ENCODE results near the gene COQ3. TPM values are rescaled to one million over a fixed set of nuclear protein-coding genes. Genes with fewer than 3 reads are reported as not detected.
"Not testable (repeated sequence)": the region's sequence is repeated elsewhere in the genome, so short reads cannot be mapped to it uniquely, and the experiment has no call there.

The COQ3 gene
- polyA plus RNA-seq, 2 of the 4 experiments (the other 2 are of a cell fraction), result 13.1 to 17.2 TPM

DNA sequence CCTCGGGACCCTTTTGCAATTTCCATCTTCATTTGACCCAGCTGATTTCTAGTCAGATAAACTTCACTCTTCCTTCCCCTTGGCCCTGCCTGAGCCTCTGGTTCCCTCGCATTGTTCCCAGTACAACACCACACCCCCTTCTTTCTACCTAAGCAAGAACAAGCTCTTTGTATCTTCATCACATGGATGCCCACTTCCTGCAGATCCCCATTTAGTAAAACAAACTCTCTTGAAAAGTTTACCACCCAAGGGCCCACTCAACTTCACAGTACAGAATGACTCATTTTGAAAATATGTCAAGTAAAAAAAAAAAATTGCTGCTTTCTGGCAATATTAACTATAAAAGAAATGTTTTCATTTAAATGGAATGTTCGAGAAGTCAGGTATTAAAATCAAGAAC lies 49.7 kb downstream of the COQ3 start:
- no peak for FAIRE-seq
- Histone ChIP-seq H3K4me1 (peaks cover 6% of the 10 kb centered on the region; the same call in 1 of the 3 replicates), H3K27ac (no peak overlapping the region), H3K4me3 (no peak overlapping the region), H3K4me2 (no peak overlapping the region), H3K9me3 (no peaks in the 10 kb centered on the region)
- TF ChIP-seq MYC (IDR thresholded peaks at IDR 0.05; ENCODE audit: borderline replicate concordance, low read length) (no peak), FOSL2 (IDR thresholded peaks at IDR 0.05) (no peak), FOSL2 (CRISPR knock-in tag; IDR thresholded peaks at IDR 0.05) (peak; percentile 6; the same call in 1 of the 2 replicates)
- POLR2A ChIA-PET, result no interaction called here
- CTCF ChIA-PET, result interaction anchor here (1.4 to 2.7 kb wide), 3 partner anchors 10 to 16 kb away, joined by 3 to 14 read pairs (median 5); no protein-coding TSS in a partner anchor
- ATAC-seq, result no peak
- DNase-seq (ENCODE audit: low read depth in 1 of 2, low spot score in 1 of 2), result no peak
- 64% methylated on average over 3 of the region's 3 CpGs for WGBS (ENCODE audit: missing lambda C conversion rate)

- no peak for TF ChIP-seq ZFP36 (IDR thresholded peaks at IDR 0.05; ENCODE audit: borderline replicate concordance, partially characterized antibody)
- no peak for TF ChIP-seq ELK1 (IDR thresholded peaks at IDR 0.05; ENCODE audit: low read depth, low read length)
- no peak for TF ChIP-seq BHLHE40 (IDR thresholded peaks at IDR 0.05; ENCODE audit: low read depth, low read length)
- TF ChIP-seq HOXB5 (CRISPR knock-in tag; IDR thresholded peaks at IDR 0.05), result no peak
- no peak for TF ChIP-seq HDAC2 (IDR thresholded peaks at IDR 0.05)
- TF ChIP-seq, protein P1, sequence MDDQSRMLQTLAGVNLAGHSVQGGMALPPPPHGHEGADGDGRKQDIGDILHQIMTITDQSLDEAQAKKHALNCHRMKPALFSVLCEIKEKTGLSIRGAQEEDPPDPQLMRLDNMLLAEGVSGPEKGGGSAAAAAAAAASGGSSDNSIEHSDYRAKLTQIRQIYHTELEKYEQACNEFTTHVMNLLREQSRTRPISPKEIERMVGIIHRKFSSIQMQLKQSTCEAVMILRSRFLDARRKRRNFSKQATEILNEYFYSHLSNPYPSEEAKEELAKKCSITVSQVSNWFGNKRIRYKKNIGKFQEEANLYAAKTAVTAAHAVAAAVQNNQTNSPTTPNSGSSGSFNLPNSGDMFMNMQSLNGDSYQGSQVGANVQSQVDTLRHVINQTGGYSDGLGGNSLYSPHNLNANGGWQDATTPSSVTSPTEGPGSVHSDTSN (IDR thresholded peaks at IDR 0.05), result no peak
- ATAC-seq (no peak), FAIRE-seq (no peak), DNase-seq (ENCODE audit: low read depth in 1 of 2, low spot score in 1 of 2) (no peak)
- H3K4me1 ChIP-seq, result 0 out of 3 replicates have a peak, but pooled peaks cover 6% of the 10 kb centered on the region
- no peak overlapping the region for H3K27ac ChIP-seq
- WGBS (ENCODE audit: missing lambda C conversion rate), result 67% methylated on average over 5 of the region's 5 CpGs
- ChIA-PET CTCF (interaction anchor here (2.2 to 2.7 kb wide), 2 partner anchors 7 to 12 kb away, joined by 9 to 14 read pairs; no protein-coding TSS in a partner anchor), POLR2A (no interaction called here)
- no peaks in the 10 kb centered on the region for H3K9me3 ChIP-seq
- H3K4me3 ChIP-seq, result no peak overlapping the region
- no peak overlapping the region for H3K4me2 ChIP-seq
Measured at GRCh38 chr6:99341862-99342455, 52.0 kb downstream of the COQ3 start.

GRCh38 chr6:99338188-99338587 lies 55.8 kb downstream of the COQ3 start:
- FAIRE-seq (no peak), DNase-seq (ENCODE audit: low read depth in 1 of 2, low spot score in 1 of 2) (no peak), ATAC-seq (no peak)
- no peak for TF ChIP-seq CHD2 (IDR thresholded peaks at IDR 0.05; ENCODE audit: low read length, partially characterized antibody)
- TF ChIP-seq MAFK (IDR thresholded peaks at IDR 0.05; ENCODE audit: partially characterized antibody), result no peak
- TF ChIP-seq RARB (CRISPR knock-in tag; IDR thresholded peaks at IDR 0.05), result no peak
- TF ChIP-seq, protein P2, sequence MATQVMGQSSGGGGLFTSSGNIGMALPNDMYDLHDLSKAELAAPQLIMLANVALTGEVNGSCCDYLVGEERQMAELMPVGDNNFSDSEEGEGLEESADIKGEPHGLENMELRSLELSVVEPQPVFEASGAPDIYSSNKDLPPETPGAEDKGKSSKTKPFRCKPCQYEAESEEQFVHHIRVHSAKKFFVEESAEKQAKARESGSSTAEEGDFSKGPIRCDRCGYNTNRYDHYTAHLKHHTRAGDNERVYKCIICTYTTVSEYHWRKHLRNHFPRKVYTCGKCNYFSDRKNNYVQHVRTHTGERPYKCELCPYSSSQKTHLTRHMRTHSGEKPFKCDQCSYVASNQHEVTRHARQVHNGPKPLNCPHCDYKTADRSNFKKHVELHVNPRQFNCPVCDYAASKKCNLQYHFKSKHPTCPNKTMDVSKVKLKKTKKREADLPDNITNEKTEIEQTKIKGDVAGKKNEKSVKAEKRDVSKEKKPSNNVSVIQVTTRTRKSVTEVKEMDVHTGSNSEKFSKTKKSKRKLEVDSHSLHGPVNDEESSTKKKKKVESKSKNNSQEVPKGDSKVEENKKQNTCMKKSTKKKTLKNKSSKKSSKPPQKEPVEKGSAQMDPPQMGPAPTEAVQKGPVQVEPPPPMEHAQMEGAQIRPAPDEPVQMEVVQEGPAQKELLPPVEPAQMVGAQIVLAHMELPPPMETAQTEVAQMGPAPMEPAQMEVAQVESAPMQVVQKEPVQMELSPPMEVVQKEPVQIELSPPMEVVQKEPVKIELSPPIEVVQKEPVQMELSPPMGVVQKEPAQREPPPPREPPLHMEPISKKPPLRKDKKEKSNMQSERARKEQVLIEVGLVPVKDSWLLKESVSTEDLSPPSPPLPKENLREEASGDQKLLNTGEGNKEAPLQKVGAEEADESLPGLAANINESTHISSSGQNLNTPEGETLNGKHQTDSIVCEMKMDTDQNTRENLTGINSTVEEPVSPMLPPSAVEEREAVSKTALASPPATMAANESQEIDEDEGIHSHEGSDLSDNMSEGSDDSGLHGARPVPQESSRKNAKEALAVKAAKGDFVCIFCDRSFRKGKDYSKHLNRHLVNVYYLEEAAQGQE (IDR thresholded peaks at IDR 0.05), result no peak
- no peak for TF ChIP-seq KDM5A (IDR thresholded peaks at IDR 0.05)
- 68% methylated on average over 2 of the region's 2 CpGs for WGBS (ENCODE audit: missing lambda C conversion rate)
- Histone ChIP-seq H3K4me1 (no peaks in the 10 kb centered on the region), H3K9me3 (no peaks in the 10 kb centered on the region), H3K27ac (no peak overlapping the region), H3K4me3 (no peak overlapping the region), H3K4me2 (no peak overlapping the region)
- POLR2A ChIA-PET, result no interaction called here
- CTCF ChIA-PET, result interaction anchor here (0.9 to 1.6 kb wide), 3 partner anchors 8 to 88 kb away, joined by 3 to 4 read pairs (median 3); no protein-coding TSS in a partner anchor

DNA sequence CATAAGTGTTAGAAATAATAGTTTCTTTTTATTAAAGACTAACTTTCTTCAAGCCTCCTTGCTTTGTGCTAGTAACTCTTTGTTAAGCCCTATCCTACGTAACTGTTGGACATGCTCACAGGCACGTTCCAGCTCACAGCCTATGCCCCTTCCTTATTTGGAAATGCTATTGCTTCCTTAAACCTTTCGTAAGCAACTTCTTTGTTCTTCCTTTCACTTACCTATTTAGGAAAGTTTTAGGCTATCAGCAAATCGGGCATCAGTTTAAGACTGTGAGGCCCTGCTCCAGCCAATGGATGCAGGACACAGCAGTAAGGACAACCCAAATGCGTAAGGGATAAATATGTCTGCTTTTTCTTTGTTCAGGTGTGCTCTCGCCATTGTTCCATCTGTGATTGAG lies 58.7 kb downstream of the COQ3 start:
- FAIRE-seq; H3K4me3 ChIP-seq; POLR2A ChIA-PET; DNase-seq (ENCODE audit: low read depth in 1 of 2, low spot score in 1 of 2); H3K27ac ChIP-seq; H3K9me3 ChIP-seq; H3K4me1 ChIP-seq; ATAC-seq; H3K4me2 ChIP-seq: not testable (repeated sequence)
- 68% methylated on average over 6 of the region's 6 CpGs for WGBS (ENCODE audit: missing lambda C conversion rate)
- CTCF ChIA-PET, result interaction anchor here (0.8 to 1.8 kb wide), 4 partner anchors 8 to 12 kb away, joined by 4 to 14 read pairs (median 9); no protein-coding TSS in a partner anchor
